Activated CD8-positive, alpha-beta memory T cell treated with anti-CD3 and anti-CD28 coated beads for 24 hours (primary cell): ENCODE results near the gene DUSP10.
A peak's percentile ranks its signal among the peaks of the same experiment; 100 is the strongest.

Source experiments
- DNase-seq: peaks from one replicate; pipeline ENCODE4 v3.0.0-alpha.2; 2020

Gene DUSP10

GRCh38 chr1:221762121-221762520, 20.2 kb upstream of the DUSP10 start:
- no peak for DNase-seq

DNA sequence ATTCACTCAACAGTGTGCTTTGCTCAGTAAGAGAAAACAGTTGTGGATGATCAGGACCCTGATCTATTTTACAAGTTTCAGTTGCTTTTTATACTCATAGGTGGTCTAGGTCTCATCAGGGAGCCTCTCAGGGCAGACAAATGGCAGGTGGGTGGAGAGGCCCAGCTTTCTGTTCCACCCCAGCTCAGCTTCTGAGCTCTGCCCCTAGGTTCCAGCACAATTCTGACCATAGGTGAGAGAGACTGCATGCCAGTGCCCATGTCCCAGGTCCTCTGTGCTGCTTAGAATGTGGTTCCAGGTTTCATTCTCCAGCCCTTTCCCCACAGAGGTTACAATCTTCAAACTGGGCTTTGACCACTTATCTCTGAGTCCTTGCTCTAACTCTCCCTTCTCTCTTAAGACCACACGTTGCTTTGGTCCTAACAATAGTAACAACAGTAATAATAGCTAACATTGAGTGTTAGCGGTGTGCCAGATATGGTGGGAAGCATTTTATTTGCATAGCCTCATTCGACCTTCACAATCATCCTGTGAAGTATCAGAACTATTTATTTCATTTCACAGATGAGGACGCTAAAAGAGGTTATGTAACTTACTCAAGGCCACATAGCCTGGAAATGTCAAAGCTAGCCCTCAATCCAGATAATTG, 19.6 kb upstream of the DUSP10 start:
- DNase-seq: no peak

GRCh38 chr1:221760911-221761310, 19.0 kb upstream of the DUSP10 start:
- DNase-seq: no peak

DNA sequence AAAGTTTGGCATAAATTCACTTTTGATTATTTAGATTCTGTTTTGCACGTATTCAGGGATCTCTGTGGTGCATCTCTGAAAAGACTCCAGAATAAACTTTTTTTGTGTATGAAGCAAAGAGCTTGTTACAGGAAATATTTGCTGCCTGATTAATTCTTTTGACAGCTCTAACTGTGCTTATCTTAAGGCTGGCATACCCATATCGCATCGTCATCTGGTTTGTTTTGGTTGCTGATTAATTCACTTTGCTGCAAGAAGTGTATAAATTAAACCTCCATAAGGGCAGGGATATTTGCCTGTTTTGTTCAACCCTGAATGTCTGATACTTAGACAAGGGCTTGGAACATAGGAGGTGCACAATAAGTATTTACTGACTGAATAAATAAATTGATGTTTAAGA, 17.5 kb upstream of the DUSP10 start:
- no peak for DNase-seq

GRCh38 chr1:221758455-221758854, 16.6 kb upstream of the DUSP10 start:
- no peak for DNase-seq

DNA sequence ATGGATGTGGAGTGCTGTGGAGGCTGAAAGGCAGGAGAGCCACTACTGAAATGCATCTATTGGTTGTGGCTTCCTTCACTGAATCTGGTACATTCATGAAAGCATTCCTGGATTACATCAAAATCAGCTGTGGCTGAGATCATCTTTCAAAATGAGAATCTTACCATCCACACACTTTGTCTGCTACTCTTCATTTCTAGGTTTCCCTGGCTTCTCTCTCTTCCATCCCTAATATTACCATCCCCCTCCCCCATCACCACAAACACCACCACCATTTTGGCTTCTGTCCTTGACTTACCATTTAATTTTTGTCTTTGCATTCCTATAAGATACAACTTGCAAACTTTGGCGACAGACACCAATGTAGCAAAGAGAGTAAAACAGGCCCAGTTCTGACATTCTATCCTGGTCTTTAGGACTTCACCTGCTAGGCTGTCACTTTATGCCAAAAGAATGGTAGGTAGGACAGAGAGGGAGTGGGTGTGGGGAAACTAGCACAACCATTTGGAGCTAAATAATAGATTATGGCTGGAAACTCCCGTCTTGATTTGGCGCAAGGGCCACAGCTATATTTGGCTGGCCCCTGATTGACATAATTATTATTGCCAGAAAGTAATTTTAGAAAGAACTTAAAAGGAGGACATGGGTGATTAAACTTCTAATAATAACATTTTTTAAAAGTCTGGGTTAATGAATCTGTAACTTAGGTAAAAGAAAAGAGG, 15.1 kb upstream of the DUSP10 start:
- no peak for DNase-seq

GRCh38 chr1:221753828-221754188, 11.9 kb upstream of the DUSP10 start:
- no peak for DNase-seq

- no peak for DNase-seq
These were observed 9.5 kb upstream of the DUSP10 start for GRCh38 chr1:221751226-221751887.

GRCh38 chr1:221748981-221749380, 7.1 kb upstream of the DUSP10 start:
- no peak for DNase-seq

GRCh38 chr1:221747839-221748238, 6.0 kb upstream of the DUSP10 start:
- no peak for DNase-seq

GRCh38 chr1:221743416-221744208, 1.7 kb upstream of the DUSP10 start:
- no peak for DNase-seq

DNA sequence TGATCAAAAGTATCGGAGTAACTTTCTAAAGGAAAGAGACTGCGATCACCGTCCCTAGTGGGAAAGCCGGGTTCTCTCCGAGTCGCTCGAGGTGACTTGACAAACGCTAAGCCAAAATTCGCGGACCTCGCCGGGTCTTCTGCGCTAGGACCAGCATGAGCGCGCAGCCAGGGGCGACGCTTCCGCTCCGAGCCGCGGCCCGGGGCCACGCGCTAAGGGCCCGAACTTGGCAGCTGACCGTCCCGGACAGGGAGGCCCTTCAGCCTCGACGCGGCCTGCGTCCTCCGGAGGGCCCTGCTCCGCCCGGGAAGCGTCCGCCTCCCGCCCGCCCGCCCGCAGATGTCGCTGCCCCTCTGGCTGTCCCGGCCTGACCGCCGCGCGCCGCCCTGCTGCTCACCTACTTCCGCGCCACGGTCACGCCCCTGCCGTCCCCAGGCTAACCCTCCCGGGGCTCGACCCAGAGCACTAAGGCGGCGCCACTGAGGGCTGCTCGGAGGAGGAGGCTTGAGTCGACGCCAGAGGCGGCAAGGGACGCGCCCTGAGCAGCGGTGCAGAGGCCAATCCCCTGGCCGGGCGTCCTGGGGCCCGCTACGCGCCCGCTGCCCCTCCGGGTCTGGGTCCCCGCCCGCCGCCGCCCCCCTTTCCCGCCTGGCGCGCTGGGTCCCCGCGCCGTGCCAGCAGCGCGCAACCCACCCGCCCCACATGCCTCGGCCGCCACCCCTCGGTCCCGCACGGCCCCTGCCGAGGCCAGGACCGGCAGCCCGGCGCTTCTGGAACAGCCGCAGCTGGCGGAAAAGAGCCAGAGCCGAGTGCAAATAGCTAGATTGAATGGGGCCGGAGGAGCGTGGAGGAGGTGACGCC, 896 bp upstream of the DUSP10 start:
- DNase-seq: peak; percentile 91

GRCh38 chr1:221740993-221741702, 741 bp downstream of the DUSP10 start:
- peak; percentile 69 for DNase-seq

- DNase-seq: no peak
These were observed 1.4 kb downstream of the DUSP10 start for GRCh38 chr1:221740369-221740992.

GRCh38 chr1:221739677-221740025, 2.2 kb downstream of the DUSP10 start:
- DNase-seq: no peak

GRCh38 chr1:221739018-221739676, 2.7 kb downstream of the DUSP10 start:
- DNase-seq: no peak

- no peak for DNase-seq
These were observed 5.2 kb downstream of the DUSP10 start for GRCh38 chr1:221736714-221737113.

DNA sequence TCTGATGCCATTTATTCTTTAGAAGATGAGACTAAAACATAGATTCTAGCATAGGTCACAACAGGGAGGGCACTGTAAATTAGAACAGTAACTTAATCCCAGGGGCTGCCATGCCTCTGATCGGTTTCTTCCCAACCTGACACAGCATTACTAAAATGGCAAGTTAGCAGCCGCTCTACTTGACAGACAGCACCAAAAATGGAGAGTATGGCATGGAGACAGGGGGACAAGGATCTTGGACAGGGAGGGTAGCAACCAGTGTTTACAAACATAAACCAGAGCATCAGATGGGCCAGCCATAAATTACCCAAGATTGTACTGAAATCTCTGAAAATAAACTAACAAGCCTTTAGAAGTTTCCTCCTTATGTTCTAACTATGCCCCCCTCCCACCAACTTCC, 5.9 kb downstream of the DUSP10 start:
- DNase-seq: no peak

DNA sequence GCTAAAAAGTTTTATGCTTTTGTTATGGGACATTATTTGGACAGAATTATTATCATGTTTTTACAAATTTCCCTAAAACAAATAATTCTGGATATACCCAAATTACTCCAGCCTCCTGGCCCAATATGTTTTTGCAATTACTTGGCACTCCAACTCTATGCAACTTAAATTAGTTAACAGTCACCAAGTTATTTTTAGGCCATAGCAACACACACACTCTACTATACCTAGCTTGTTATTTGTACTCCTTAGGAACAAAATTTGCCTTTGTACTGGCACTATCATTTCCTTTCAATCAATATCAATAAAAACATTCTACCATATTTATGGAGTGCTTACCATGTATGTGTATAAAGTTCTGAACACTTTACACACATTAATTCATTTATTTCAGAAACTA, 7.7 kb downstream of the DUSP10 start:
- DNase-seq: no peak

- no peak for DNase-seq
These were observed 9.8 kb downstream of the DUSP10 start for GRCh38 chr1:221732052-221732451.

DNA sequence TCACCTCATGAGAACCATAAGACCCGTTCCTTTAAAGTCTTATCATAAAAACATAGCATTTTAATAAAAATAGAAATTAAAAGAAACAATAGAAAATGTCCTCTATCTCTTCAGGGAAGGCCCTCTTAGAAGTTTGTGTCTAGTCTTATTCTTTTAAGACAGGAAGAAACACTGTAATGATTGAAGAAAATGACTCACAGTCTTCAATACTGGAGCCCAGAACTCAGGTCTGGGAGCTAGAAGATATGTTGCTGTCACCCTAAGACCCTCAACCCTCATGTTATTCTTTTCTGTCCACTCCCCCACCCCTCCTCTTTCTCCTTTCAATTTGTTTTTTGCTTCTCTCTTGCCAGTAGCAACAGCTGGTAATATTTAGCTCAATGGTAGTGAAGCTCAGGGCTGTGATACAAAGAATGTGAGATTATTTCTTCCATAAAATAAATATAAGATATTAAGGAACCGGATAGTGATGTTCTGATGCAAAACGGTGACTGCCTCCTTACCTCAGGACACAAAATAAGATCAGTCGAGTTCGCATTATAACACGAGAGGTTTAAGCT, 12.0 kb downstream of the DUSP10 start:
- DNase-seq: no peak
